GM19438 (cell line): Measurements from ENCODE around the gene ZFYVE19.

Experiments used
- ATAC-seq: cut with Tn5 transposase; IDR thresholded peaks from one replicate; pipeline ENCODE4 v1.9.1; 2021; ENCODE audit warnings: low read depth; ENCODE audit not compliant: unreplicated experiment

ZFYVE19 gene

DNA sequence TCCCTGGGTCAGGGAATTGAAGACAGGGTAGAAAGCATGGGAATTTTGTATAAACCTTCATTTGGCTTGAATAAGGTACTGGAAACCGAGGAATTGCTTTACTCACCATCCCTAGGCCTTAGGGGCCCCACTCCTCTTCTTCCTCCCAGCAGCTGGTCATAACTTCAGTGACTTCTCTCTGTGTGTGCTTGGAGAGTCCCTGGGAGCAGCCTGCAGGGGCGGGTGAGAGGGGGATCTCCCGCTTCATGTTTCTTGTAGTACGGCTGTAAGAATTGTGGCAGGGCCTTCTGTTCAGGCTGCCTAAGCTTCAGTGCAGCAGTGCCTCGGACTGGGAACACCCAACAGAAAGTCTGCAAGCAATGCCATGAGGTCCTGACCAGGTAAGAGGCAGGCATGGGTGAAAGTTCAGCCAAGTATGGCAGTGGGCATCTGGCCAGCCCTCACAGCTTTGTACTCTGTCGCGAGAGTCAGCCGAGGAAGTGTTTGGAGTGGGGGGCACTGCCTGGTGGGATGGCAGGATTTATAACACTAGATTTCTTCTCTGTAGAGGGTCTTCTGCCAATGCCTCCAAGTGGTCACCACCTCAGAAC, 2.1 kb downstream of the ZFYVE19 start:
- ATAC-seq = no peak

DNA sequence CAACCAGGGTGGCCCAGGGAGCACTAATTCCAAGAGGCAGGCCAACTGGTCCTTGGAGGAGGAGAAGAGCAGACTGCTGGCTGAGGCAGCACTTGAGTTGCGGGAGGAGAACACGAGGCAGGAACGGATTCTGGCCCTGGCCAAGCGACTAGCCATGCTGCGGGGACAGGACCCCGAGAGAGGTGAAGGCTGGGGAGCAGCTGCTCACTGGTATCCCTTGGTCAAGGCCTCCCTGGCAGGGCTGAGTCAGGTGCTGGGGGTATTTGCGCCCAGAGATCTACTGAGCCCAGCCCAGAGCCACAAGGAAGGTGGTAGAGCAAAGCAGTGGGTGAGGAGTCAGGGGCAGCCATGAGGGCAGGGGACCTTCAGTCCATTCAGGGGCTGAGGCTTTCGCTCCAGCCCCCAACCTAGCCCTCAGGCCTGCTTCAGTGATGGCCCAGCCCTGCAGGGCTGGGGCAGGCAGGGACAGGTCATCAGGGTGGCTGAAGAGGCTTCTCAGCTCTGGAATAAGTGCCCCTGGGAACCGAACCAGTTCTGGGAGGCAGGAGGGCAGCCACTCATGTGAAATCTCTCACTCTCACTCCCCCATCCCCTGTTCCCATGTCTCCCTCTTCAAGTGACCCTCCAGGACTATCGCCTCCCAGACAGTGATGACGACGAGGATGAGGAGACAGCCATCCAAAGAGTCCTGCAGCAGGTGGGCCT, 6.0 kb downstream of the ZFYVE19 start:
- no peak for ATAC-seq

DNA sequence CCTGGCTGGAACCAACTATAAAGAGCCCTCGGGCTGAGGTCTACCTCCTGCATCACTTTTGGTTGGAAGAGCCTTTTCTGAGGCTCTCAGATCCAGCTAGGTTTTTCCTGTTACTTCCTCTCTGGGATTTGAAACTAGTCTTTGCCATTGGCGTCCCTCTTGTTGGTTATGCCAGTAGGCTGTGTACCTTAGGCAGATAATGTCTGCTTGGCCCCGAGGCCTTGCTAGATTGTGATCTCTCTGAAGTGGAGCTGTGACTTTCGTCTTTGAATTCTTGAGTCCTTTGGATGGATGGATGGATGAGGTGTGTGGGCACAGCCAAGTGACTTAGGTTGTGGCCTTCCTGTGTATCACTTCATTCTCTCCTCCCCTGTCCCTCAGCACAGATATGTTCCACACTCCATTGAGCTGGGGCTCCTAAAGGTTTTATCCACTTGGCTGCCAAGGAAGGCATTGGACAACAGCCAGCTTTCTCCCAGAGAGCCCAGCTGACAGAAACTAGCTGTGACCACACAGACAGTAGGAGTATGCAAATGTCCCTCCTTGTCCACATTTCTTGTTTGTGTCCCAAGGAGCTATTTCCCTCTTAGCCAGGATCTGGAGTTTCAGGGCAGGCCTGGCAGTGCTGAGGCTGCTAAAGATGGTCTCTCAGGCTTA, 8.3 kb downstream of the ZFYVE19 start:
- ATAC-seq = no peak

DNA sequence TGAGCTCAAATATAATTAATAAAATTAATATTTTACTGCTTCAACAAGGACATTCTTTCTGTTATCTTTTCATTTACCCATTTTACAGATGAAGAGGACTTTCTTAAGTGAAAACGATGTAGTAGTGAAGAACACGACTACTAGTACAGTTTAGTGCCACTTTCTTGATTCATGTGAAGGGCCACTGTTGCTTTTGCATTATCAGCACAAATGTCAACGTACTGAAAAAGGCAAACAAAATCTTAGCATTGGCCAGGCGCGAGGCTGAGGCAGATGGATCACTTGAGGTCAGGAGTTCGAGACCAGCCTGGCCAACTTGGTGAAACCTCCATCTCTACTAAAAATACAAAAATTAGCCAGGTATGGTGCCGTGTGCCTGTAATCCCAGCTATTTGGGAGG, 12.2 kb downstream of the ZFYVE19 start:
- no peak for ATAC-seq

DNA sequence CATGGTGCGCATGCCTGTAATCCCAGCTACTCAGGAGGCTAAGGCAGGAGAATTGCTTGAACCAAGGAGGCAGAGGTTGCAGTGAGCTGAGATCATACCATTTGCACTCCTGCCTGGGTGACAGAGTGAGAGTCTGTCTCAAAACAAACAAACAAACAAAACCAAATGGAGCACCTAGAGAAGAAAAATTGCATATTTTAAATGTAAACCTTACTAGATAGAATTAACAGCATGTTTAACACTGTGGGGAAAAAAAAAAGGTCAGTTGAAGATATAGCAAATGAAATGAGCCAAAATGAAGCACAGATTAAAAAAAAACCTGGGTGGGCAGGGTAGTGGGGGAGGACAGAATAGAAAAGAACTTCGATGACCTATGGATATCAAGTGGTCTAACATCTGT, 14.3 kb downstream of the ZFYVE19 start:
- ATAC-seq = no peak

DNA sequence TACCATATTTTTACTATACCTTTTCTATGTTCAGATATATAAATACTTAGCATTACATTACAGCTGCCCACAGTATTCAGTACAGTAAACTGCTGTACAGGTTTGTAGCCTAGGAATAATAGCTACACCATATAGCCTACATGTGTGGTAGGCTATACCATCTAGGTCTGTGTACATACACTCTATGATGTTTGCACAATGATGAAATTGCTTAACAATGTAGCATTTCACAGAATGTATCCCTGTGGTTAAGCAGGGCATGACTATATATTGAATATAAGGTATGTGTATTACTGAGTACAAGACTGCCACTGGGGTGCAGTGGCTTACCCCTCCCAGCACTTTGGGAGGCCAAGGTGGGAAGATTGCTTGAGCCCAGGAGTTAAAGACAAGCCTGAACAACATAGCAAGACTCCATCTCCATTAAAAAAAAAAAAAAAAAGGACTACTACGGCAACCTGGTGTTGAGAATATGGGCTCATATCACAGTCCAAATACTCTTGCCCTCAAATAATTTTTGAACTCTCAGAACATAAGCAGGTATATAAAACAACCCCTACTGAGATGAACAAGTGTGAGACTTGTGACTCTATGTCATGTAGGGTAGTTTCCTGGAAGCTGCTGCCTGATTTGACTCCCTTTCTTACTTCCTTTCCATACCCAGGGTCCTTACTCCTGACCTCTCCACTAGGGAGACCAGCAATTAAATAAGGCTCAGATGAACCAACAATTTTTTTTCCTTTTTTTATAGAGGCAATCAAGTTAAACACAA, 16.9 kb downstream of the ZFYVE19 start:
- ATAC-seq = no peak

DNA sequence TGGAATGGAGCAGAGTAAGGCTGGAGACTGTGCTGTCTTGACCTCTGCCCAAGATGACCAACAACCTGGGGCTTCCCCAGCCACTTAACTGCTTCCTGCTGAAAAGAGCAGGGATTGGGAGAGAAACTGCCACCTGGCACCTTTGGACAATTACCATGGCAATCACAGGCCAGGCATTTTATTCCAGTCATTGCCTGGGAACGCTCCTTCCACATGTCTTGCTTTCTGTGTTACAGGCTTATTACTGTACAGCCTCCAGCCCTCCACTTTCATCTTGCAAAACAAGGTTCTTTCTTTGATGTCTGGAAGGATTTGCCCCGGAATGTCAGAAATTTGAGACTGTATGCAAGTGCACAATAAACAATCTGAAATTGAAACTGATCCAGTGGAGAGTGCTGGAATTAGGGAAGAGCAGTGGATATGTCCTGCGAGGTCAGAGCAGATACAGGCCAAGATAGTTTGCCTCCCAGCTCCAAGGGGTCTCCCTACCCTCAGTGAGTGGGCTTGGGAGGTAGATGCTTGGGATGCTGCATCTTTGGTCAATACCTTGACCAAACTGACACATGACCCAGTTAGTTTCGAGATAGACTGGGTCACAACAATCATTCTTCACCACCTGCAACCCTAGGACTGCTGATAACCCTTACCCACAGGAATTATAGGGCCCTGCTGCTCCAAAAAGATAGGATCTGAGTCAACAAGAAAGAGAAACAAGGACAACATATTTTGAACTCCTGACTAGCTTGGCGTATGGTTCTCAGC, 19.0 kb downstream of the ZFYVE19 start:
- no peak for ATAC-seq

DNA sequence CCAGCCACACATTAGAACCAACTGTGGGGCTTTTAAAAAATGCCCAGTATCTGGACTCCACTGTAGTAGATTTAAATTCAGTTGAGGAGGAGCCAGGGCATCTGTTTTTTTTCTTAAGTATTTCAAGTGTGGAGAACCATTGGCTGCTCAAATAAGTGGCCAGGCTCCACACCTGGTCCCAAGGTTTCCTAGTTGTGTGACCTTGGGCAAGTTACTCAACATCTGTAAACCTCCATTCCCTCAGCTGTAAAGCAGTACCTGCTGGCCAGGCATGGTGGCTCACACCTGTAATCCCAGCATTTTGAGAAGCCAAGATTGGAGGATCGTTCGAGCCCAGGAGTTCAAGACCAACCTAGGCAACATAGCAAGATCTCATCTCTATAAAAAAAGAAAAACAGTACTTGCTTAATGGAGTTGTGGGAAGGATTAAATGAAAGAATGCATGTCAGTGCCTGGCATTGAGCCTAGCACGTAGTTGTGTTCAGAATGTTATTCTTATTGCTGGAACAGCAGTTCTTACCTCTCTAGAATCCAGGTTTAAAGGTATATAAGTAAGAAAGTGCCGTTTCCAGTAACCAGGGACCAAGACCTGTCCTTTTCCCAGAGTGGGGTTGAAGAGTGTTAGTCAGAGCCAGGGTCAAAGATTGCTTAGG, 19.7 kb downstream of the ZFYVE19 start:
- ATAC-seq = no peak

DNA sequence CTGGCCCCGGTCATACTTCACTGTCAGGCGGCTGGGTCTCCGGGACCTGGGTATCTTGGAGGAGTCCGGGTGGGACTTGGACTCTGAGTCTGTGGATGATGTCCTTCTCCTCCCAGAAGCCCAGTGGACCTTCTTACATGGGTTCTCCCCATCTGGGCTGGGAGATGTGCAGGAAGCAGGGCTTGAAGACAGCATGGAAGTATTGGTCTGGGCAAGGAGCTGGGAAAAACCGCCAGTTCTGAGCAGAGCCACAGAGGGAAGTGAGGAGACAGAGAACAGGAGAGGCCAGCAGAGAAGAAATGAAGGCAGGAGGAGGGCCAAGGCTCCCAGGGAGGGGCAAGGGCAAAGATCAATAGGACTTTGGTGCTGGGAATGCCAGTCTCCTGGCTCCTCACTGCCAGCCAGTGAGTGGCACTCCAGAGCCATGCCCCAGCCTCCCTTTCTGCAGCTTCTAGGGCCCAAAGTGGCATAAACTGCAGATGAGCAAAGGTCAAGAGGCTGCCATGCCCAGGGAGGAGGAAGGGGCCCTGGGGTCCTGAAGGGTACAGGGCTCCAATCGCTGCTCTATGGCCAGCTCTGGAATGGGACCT, 21.7 kb downstream of the ZFYVE19 start, which contains the start of gene PPP1R14D:
Gene PPP1R14D (minus strand): TSS at position 262 of the 590 bp plus-strand sequence. CDS start 67 bp downstream, at position 195.
- ATAC-seq = no peak

DNA sequence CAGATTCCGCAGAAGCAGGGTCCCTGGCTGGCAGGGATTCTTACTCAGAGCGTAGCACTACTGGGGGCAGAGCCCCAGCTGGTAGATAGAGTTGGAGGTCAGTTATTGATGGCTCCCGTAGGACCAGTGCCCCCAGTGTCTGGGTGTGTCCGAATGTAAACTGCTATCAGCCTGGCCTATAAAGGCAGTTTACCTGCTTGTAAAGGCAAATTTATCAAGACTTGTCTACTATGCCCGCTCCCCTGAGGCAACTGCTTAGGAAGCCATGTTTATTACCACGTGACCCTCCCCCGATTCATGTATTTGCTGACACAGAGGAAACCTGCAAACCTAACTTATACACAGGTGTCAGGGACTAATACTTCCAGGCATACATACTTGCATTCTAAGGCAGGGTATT, 22.2 kb downstream of the ZFYVE19 start:
- ATAC-seq = no peak

DNA sequence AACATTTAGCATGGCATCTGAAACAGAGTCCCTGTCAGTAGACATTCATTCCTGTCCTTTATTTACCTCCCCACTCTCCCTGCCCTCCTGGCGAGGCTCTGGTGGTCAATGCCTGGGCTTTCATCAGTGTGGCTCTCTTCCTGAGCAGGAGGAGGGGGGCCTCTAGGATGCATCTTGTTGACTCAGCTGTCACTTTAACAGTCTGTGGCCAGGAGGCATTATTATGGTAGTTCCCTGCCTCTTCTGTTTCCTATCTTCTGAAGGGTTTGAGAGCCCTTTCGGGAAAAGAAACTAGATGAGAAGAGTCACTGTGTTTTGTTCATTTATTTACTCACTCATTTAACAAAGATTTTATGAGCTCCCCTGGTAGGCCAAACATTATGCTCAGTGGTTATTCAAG, 24.0 kb downstream of the ZFYVE19 start:
- no peak for ATAC-seq

DNA sequence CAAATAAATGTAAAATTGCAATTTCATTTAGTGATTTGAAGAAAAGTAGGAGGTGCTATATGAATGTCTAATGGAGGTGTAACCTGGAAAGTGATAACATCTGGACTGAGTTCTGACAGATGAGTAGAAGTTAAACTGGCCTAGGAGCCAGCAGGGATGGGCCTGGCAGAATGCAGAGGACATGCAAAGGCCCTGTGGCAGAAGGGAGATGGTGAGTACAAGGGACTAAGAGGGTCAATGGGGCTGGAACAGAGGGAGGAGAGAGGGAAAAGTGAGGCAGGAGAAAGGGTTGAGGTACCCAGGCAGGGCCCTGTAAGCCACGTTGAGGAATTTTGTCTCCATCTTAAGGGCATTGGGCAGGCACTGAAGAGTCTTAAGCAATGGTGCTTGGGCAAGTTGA, 25.0 kb downstream of the ZFYVE19 start:
- ATAC-seq = no peak

DNA sequence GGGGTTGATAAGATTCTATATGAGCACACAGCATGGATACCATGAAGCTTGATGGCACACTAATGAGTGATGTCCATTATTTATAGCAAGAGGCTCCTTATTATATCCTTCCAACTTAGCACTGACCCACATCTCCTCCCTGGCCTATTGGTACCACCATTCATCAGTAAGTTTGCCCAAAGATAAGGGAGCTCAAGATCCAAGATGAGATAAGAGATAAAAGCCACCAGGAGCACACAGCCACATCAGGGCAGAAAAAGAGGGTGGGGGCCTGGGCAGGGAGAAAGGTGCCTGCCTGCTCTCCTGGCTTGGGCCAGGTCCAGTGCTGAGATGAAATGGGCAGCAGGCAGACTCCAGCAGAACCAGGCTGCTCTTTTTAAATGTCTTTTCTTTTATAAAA, 26.0 kb downstream of the ZFYVE19 start:
- ATAC-seq = no peak

DNA sequence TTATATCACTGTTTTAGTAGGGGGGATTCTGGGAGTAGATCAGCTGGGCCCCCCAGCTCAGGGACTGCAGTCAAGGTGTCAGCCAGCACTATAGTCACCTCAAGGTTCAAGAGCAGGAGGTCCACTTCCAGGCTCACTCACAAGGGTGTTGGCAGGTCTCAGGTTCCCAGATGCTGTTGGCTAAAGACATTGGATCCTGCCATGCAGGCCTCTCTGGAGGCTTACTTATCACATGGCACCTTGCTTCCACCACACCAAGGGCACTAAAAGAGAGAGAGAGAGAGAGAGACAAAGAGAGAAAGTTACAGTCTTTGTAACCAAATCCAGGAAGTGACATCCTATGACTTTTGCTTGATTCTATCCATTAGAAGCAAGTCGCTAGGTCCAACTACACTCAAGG, 29.1 kb downstream of the ZFYVE19 start:
- ATAC-seq = no peak

DNA sequence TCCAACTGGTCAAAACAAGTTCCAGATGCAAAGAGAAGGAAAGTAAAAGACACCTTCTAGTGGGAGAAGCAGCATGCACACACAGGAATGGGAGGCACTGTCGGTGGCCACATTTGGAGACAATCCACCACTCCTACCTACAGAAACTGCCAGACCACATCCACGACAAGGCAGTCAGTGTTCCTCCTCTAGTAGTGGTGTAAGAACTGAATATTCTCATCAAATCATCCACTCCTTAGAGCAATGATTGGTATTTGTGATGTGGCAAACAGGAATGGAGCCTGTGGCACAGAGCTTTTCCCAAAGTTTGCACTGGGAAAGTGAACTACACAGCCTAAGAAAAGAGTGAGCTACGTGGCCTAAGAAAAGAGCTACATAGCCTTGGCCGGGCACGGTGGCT, 31.9 kb downstream of the ZFYVE19 start:
- no peak for ATAC-seq

DNA sequence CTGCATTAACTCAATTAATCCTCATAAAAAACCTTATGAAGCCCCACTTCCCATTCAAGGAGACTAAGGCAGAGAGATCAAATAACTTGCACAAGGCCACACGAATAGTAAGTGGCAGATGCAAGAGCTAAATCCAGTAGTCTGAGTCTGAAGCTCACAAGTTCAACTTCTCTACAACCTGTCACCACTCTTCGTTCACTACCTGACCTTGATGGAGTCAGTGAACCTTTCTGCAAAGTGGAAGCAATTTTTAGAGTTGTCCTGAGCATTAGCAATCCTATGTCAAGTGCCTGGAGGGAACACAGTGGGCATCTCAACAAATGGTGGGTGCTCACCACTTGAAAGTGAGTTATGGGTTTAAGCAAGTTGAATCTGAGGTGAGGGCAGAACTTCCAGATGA, 34.9 kb downstream of the ZFYVE19 start:
- no peak for ATAC-seq

DNA sequence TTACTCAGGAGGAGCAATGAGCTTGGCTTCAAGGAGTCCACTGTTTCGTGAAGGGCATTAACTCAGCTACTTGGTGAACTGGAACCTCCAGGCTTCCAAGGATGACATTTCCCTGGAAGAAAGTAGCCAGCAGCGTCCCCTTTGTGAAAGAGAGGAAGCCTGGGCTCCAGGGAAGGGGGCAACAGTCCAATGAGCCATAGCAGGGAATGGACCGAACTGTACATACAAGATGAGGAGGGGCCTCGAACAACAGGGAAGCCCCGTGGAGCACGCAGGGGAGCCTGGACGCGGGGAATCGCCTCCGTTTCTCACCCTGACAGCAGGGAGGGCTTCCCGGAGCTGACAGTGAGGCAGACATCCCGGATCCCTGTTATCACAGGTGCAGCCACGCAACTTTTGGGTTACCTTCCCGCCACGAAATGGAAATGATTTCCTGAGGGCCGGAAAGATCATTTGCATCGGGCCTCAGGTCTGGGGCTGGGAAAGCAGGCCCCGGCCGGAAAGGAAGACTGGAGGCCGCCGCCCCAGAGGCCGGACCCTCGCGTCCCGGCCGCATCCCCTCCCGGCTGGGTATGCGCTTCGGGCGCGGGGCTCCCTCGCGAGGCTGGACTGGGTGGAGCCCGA, 36.5 kb downstream of the ZFYVE19 start:
- ATAC-seq = no peak

DNA sequence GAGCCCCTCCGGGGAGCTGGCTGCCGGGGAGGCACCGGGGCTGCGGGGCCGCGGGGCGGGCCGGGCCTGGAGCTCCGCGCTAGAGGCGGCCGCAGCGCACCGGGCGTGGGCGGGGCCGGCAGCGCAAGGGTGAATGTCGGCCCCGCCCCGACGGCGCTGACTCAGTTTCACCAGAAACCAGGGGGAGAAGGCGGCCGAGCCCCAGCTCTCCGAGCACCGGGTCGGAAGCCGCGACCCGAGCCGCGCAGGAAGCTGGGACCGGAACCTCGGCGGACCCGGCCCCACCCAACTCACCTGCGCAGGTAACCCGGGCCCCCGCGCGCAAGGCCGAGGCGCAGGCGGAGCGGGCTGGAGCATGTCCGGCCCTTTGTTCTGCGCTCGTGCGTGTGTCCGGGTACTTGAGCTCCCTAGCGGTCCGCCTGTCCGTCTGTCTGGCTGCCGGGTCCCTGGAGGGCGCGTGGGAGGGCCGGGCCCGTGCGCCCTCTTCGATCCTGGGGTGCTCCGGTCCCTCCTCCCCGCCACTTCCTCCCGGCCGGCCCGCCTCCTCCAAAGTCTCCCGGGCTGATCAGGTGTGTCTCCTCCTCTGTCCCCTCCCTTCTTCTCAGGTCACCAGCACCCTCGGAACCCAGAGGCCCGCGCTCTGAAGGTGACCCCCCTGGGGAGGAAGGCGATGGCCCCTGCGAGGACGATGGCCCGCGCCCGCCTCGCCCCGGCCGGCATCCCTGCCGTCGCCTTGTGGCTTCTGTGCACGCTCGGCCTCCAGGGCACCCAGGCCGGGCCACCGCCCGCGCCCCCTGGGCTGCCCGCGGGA, 37.2 kb downstream of the ZFYVE19 start, which contains the start of gene SPINT1:
Gene SPINT1 (plus strand): TSS at position 164 of the 811 bp plus-strand sequence. CDS start 507 bp downstream, at position 671.
- no peak for ATAC-seq
